ENCODE data around the gene PPDPF.

DNA sequence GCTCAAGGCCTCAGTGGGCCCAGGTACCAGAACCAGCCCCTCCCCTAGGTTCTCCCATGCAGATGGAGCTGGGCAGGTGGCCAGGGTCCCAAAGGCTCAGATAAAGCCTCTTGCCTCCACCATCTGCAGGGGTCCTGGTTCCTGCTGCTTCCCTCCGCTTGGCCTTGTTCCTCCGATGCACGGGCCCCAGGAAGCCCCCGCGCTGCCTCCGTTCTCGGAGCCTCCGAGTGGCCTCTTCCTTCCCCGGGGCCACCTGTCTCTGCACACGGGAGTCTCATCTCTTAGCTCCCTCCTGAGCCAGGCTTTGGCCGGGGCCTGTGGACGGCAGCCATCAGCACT is 18.5 kb downstream of the PPDPF start:
- no peak for TF ChIP-seq POLR2AphosphoS5 (IDR thresholded peaks at IDR 0.05)
- TF ChIP-seq, protein P1, sequence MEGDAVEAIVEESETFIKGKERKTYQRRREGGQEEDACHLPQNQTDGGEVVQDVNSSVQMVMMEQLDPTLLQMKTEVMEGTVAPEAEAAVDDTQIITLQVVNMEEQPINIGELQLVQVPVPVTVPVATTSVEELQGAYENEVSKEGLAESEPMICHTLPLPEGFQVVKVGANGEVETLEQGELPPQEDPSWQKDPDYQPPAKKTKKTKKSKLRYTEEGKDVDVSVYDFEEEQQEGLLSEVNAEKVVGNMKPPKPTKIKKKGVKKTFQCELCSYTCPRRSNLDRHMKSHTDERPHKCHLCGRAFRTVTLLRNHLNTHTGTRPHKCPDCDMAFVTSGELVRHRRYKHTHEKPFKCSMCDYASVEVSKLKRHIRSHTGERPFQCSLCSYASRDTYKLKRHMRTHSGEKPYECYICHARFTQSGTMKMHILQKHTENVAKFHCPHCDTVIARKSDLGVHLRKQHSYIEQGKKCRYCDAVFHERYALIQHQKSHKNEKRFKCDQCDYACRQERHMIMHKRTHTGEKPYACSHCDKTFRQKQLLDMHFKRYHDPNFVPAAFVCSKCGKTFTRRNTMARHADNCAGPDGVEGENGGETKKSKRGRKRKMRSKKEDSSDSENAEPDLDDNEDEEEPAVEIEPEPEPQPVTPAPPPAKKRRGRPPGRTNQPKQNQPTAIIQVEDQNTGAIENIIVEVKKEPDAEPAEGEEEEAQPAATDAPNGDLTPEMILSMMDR (IDR thresholded peaks at IDR 0.05) = no peak
- no peak for TF ChIP-seq EP300 (IDR thresholded peaks at IDR 0.05)
